HG02798 (cell line): Measurements from ENCODE around the gene TTLL11.

Experiments
- ATAC-seq: cut with Tn5 transposase; IDR thresholded peaks from one replicate; pipeline ENCODE4 v1.9.1; 2021; ENCODE audit warnings: mild to moderate bottlenecking; ENCODE audit not compliant: unreplicated experiment, poor library complexity

The TTLL11 gene

DNA sequence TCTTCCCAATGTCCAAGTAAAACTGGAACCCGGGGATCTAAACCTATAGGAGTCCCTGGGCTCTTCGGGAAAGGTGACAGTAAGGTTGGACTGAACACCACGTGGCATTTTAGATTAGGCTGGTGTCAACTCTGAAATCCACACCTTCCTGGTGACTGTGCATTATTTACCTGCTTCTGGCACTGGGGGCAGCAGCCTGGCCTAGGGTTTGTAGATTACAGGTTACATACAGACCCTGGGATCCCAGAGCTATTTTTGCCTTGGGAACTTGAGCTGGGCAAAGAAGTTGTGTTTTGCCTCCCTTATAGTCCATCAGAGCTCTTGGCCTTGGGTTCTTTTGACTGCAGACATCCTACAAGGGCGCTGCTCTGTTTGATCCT is 268.5 kb downstream of the TTLL11 start:
- ATAC-seq, result no peak

DNA sequence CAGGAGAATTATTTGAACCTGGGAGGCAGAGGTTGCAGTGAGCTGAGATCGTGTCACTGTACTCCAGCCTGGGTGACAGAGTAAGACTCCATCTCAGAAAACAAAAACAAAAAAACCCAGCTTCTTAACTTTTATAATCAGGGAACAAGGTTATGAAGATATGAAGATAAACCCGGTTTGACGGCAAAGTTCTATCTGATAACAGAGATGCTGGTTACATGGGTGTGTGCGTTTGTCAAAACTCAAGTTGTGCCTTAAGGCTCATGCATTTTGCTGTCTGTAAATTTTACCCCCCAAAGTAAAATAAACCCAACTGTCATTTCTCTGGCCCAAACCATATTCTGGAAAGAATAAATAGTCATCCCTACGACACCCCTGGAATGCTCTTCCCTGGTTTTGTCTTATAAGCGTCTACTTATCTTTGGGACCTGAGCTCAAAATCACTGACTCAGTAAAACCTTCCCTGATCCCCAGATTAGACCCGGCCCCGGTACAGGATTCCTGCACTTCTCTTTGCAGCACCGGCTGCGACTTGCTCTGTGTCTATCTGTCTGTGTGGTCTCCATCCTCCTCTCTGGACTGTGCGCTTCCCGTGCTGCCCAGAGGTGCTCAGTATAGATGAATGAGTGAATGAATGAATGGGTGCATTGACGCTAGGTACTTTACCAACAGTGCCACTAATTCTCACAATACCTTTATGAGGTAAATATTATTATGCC is 269.5 kb downstream of the TTLL11 start:
- no peak for ATAC-seq

DNA sequence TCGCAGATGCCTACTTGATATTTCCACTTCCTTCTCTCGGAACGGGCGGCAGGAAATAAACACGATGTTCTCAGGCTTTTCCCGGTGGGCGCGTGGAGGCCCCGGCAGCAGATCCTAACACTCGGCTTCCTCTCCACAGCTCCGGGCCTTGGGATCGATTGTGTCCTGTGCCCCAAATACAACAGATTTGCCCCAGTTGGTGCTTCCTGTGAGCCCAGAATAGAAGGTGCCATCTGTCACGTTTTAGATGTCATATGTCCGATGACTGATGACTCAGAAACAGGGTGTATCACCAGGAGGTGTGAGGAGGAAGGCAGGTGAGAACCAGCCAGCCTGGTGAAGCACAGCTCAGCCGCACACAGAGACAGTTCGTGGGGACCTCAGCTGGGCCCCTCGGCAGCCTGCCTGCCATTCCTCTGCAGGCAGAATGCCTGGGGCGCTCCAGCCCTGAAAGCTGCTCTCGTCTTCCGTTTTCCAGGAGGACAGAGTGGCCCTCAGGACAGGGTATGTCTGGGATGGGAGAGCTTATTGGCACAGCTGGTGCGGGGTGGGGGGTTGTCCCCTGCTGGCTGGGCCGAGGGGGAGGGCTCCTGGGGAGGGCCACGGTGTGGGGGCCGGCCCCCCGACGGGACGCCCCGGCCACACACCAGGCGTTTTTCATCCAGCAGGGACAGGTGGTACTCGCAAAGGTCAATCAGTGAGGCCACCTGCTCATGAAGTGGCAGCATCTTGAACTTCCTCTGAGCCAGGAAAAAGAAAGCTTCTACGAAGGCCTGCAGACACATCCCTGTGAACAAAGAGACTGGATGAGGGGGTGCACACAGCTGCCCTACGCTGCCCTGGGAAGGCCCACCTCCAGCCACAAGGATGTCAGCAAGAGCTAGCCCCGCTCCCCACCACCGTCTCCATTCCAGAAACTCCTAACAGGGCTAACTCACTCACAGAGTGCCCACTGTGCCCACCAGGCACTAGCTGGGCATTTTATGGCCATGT is 270.7 kb downstream of the TTLL11 start:
- ATAC-seq, result no peak

DNA sequence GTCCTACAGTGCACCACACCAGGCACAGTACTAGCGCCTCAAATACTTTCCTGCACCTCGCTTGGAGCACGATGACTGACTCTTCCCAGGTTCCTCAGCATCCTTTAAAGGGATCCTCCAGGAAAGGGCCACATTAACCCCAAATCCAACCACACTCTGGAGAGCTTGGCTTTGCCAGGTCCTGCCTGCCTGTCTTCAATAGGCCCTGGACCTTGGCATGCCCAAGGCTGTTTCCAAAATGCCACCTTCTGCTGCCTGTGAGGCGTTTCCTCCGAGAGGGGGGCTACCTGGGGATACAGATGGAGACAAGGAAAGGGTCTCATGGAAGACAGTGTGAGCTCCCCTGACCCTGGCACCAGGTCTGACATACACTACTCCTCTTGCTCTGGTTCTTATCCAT is 271.8 kb downstream of the TTLL11 start:
- no peak for ATAC-seq

DNA sequence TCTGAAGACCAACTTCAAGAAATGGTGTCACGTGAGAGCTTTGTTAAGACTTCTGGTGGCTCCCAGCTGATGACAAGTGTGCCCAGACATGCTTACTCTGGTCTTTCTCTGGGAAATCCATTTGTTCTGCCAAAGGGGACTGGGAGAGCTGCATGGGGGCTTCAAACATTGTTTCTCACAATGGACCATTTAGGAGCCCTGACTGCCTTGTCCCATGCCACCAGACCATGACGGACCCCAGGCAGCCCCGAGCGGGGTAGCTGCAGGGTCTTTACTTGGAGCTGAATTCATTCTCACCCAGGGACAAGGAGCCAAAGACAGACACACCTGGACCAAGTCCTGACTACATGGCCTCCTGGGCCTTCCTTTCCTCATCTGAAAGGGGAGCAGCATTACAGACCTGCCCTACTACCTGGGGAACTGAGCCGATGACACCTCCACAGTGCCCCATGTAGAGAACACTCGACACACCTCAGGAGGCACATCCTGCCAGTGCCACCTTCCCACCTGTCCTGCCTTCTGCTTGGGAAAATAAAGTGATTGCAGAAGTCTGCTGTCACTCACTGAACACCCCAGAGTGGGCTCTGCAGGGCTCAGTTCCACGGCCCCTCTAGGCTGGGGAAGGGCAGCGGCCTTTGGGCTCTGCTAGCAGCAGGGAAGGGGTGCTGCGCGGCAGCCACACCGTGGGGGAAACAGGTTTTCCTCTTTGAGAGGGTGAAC is 272.7 kb downstream of the TTLL11 start:
- ATAC-seq, result no peak

DNA sequence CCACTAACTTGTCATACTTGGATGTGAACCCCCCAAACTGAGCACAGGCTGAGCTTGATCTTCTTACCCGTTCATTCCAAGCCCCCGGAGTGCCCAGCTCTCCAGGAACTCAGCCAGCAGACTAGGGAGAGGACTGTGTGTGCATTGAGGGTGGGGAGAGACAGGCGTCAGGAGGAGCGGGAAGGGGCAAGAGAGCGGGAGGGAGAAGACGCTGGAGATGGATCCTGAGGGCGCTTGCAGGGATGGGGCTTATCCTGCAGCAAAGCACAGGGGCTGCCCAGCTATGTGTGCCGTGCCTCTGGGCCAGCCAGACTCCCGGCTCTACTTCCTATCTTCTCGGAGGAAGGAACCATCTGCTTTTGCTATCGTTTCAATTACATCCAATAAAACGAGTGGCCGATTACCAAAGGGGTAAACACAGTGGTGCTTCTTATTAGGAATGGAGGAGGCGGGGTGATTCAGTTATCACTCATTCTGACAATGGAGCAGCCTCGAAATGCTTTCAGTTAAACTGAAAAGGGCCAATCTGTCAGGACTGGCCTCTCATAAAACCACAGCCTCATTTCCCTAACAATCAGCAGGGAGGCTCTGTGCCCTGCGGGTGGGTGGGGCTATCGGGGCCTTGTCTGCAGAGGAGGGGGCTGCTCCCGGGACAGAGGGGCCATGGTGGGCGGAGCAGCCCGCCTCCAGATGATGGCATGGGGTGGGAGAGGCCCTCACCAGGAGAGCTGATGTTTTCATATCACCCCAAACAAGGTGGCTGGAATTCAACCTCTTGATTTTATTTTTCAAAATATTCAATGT is 273.5 kb downstream of the TTLL11 start:
- ATAC-seq, result no peak

DNA sequence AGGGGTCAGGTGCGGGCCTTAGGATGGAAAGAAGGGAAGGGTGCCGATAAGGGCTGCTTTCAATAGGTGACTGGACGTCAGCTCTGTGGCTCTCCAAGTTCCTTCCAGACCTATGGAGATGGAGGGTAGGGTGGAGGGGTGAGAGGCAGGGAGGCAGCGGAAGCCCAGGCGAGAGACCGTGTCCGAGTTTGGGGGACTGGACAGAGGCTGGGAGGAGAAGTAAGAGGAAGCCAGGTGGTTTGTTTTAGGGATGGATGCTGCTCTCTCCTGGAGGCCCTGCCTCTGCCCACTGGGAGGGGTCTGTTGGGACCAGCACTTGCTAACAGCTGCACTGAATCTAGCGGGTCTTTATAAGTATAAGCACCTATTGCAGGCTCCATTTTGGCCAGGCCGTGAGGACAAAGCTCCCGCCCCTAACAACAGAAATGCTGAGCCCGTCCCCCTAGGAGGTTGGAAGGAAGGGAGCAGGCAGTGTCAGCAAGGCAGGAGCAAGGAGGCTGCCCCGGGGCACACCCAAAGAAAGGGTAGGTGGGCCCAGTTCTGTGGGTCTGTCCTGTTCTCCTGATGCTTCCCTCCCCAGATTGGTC is 274.2 kb downstream of the TTLL11 start:
- ATAC-seq, result no peak

DNA sequence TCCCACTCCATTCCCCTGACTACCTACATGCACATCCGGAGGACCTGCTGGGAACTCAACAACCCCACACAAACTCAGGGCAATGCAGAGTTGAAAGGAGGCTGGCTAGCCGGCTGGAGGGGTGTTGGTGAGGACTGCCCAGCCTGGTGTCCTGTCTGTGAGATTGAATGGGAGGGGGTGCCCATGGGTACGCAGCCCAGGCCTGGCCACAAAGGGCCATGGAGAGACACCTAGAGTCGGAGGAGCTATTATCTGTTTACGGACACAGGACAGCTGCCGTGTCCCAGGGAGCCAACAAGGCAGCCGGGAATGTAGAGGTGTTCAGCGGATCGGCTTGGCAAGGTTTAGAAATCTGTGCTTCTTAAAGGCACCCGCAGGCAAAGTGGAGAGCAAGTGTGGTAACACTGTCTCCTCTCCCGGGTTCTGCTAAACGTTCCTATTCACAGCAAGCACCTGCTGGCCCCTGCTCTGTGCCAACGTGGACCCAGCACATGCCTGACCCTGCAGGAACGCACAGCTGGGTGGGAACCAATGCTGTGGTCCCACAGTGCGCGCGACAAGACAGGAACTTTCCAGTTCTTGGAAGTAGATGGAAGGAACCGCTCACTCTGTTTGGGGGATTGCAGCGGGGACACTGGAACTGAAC is 275.0 kb downstream of the TTLL11 start:
- ATAC-seq, result no peak

DNA sequence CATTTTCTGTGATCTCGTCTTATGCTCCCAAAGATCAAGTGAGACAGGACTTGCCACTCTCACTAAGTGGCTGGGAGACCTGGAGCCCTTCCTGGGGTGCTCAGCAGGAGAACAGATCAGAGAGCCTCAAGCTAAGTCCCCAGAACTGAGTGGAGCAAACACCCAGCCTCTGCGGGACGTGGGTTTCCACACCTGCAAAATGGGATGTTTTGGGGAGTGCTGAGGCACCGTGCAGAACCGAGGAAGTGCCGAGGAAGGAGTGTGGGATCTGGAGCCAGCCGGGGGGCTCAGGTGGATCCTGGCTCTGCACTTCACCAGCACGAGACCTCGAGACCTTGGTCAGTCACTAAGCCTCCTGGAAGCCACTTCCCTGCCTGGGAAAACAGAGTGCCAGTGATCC is 275.6 kb downstream of the TTLL11 start:
- ATAC-seq, result no peak

DNA sequence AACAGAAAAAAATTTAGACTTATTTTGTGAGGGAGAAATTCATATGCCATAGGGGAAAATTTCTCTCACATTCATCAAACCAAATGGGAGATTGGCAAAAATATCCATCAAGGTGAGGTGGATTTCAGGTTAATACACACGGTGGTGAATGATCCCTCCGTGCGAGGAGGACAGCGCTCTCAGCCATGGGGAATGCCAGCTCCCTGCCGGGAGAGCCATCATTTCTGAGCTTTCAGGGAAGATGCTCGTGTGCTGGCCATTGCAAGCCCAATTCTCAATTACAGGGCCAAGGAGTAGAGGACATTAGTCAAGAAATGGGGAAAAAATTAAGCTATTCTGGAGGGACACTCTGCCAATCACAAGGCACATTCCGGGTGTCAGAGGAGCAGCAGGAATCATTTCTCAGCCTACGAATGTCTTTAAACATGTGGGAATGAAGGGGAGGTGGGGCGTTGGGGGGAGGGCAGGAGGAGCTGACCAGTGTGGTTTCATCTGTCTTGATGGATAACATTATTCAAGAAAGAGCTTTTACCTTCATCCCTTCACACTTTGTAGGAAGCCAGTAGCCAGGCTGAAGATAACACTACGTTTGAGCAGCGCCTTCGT is 276.2 kb downstream of the TTLL11 start:
- ATAC-seq, result no peak

DNA sequence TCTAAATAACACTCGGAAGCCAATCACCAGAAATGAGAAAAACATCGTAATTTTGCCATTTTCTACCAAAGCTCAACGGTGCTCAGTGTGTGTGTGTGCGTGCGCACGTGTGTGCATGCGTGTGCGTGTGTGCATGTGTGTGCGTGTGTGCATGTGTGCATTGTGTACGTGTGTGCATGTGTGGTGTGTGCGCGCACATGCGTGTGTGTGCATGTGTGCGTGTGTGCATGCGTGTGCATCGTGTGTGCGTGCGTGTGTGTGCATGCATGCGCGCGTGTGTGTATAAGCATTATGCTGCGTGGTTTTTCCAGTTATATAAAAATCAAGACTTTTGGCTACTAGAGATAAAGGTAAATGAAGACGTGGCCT is 276.7 kb downstream of the TTLL11 start:
- ATAC-seq, result no peak

DNA sequence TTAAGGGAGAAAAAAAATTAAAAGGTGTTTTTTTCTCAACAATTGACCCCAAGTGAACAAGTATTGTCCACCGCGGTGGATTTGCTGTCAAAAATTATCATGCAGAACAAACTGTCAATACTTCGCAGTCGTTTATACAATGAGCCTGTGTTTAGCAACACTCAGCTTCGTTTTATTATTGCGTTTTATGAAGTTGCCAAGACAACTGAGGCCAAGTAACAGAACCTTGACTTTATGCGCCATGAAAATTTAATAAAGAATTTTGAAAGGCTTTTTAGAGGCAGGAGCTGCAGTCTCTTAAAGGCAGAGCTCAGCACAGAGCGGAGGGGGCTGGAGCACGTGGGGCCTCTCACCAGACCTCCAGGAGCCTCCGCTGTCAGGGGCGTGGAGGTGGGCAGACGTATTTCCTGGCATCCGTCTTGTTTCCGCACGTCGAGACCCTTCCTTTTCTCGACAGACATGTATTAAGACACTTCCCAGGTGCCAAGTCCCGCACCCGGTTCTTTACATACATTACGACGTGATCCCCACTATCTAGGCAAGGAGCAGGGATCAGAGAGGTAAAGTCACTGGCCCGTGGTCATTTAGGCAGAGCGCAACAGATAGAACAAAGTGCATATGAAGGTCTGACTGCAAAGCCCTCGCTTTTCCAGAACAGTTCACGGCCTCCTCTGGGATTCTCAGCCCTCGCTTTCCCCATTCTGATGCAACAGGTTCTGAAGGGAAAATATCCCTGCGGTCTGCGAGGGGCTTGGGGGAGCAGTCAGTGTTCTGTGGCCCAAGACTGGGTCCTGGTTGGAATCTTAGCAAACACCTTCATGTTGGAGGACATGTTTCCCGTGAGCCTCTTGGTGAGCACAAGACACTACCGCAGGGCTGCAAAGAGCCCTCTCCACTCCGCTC is 277.3 kb downstream of the TTLL11 start:
- no peak for ATAC-seq

DNA sequence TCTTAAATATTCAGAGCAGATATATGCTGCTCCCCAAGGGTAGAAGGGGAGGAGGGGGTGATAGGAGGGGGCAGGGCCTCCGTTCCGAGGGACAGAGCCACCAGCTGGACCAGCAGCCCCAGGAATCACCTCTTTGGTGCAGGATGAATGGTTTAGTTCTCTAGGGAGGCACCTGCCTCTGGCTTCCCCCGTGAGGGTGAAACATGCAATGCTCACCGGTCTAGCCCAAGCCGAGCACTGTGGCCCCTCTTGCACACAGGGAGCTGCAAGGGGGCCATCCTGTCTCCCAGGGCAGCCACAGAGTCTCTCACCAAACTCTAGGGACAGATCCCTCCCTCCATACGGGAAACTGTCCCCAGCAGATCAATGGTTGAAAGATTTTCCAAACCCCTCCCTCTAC is 278.0 kb downstream of the TTLL11 start:
- ATAC-seq, result no peak

DNA sequence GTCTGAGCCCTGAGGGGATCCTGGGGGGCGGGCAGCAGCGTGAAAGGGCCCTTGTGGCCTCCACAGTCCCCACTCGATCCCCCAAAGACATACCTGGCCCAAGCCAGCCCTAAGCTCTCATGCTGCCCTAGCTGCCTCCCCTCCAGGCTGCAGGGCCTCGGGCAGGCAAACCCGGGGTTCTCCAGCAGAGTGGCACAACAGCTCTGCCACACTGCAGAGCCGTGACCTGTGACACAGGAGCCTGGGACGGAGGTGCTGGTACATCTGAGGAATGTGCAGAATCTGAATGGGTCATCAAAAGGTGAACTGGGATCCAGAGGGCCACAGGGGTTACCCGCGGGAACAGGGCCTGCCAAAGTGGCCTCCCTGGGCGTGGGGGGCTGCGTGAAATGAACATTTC is 278.5 kb downstream of the TTLL11 start:
- no peak for ATAC-seq

DNA sequence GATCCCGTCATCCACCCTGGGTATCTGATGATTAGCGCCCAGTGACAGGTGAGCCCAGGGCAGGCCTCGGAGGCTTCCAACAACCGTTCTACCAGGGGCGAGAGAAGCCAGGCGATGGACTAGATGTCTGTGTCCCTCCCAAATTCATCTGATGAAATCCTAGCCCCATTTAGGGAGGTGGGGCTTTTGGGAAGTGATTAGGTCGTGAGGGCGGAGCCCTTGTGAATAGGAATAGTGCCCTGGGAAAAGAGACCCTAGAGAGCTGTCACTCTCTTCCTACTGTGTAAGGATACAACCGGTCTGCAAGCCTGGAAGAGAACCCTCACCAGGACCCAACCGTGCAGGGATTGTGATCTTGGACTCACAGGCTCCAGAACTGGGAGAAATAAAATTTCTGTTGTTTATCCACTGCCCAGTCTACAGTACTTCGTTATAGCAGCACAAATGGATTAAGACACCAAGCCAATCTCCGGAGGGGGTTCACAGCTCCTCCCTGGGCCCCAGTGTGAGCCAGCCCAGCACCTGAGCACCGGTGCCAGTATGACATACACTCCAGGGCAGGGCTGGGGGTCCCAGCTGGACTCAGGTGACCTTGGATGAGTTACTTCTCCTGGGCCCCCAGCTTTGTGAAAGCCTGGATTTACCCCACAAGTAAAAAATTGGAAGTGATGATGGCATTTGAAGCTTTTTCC is 279.4 kb downstream of the TTLL11 start:
- ATAC-seq, result no peak

DNA sequence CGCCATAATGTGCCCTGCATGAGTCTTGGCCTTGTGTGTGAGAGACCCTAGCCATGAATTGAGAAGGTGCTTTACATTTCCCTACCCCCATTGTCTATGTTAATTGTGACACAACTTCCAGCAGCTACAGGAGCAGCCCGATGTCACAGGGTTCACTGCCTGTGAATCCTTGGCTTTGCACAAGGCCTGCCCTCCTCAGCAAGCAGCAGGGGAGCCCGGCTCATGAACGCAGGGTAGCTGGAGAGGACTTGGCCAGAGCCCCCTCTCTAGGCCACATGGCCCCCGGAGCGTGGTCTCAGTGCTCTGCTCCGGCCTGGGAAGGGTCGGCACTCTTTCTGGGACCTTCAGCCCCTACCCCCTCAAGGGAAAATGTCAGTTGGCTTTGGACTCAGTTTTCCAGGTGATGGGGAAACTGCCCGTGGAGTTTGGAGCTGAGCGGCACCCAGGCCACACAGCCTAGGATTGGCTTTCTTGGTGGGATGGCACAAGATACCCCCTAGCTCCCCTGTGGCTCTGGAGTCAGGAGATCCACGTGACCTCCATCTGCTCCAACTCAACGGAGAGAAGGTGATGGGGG is 280.9 kb downstream of the TTLL11 start:
- ATAC-seq, result no peak

DNA sequence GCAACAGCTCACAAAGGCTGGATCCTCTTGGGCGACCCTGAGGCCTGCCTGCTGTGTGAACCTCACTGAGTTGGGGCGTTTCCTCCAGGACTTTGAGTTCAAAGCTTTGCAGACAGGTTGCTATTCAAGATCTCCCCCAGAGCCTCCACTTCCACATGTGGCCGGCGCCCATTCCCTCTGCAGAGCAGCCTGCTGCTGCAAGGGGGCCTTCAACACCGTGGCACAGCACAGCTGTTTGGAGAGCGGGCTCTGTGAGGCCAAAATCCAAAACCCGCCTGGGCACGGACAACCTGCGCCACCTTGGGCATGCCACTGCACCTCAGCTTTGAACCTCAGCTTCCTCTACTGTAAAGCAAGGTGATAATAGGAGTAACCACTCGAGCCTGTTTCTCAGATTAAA is 281.4 kb downstream of the TTLL11 start:
- ATAC-seq, result no peak
